ENCODE measurements around the gene IL4R.

The IL4R gene

DNA sequence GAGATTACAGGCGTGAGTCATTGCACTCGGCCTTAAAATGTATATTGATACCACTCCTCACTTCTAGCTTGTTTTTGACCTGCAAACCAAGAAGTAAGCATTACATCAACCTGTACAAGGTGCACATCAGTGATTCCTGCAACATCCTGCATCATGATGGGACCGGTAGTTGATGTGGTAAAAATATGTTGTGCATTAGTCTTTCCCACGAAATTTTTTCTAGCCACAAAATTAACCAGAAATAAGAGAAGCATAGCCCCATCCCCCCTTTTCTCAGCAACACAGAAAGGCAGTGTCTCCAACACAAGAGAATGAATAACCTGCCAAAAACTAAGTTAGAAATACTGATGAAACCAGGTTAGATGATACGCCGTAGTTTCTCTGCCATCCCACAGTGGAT lies 24.1 kb upstream of the IL4R start:
- Histone ChIP-seq H3K27ac (ENCODE audit: low read depth, low read length) (no peak overlapping the region), H3K79me2 (ENCODE audit: control insufficient read depth, insufficient read depth, low read length, unreplicated experiment) (no peaks in the 10 kb centered on the region), H2AFZ (ENCODE audit: low read length, unreplicated experiment) (no peak overlapping the region), H3K4me1 (ENCODE audit: control insufficient read depth, insufficient read depth, low read length, unreplicated experiment) (peaks cover 13% of the 10 kb centered on the region), H3K4me3 (ENCODE audit: low read depth, low read length) (no peak overlapping the region), H3K36me3 (ENCODE audit: insufficient read depth, low read length) (no peaks in the 10 kb centered on the region), H3K27me3 (ENCODE audit: insufficient read depth, low read length) (no peaks in the 10 kb centered on the region)

DNA sequence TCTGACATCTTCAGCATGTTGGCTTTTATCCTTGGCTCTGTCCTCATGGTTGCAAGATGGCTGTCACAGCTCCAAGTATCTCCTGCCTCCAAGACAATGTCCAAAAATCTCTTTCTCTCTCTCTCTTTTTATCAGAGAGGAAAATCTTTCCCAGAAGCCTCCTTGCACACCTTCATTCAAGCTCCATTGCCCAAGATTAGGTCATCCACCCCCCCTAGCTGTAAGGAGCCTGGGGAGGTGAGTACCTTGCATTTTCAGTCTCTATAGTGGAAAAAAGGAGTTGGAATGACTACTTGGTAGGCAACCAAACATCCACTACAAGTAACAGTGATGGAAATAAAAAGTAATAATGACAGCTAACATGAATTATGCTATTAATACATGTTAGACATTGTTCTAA lies 23.2 kb upstream of the IL4R start:
- Histone ChIP-seq H3K36me3 (ENCODE audit: insufficient read depth, low read length) (no peaks in the 10 kb centered on the region), H3K79me2 (ENCODE audit: control insufficient read depth, insufficient read depth, low read length, unreplicated experiment) (no peaks in the 10 kb centered on the region), H3K27me3 (ENCODE audit: insufficient read depth, low read length) (no peaks in the 10 kb centered on the region), H3K27ac (ENCODE audit: low read depth, low read length) (no peak overlapping the region), H3K4me3 (ENCODE audit: low read depth, low read length) (no peak overlapping the region), H3K4me1 (ENCODE audit: control insufficient read depth, insufficient read depth, low read length, unreplicated experiment) (peaks cover 13% of the 10 kb centered on the region), H2AFZ (ENCODE audit: low read length, unreplicated experiment) (no peak overlapping the region)

DNA sequence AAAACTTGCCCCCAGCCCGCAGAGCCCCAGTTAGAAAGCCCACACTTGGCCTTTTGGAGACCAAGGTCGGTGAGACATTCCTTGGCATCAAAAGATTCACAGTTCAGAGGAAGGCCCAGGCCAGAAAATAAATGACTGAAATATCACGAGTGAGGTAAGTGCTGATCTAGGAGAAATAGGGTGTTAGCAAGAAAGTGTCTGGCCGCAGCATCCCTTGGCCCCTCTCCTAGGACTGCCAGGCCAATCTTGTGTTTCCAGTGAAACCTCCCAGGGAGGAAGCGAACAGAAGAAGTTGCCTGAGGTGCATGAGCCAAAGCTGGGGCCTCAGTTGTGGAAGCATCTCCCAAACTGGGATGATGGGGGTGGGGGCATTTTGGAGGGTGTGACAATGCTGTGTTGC lies 22.7 kb upstream of the IL4R start:
- Histone ChIP-seq H3K4me1 (ENCODE audit: control insufficient read depth, insufficient read depth, low read length, unreplicated experiment) (peaks cover 10% of the 10 kb centered on the region), H2AFZ (ENCODE audit: low read length, unreplicated experiment) (no peak overlapping the region), H3K27me3 (ENCODE audit: insufficient read depth, low read length) (no peaks in the 10 kb centered on the region), H3K4me3 (ENCODE audit: low read depth, low read length) (no peak overlapping the region), H3K36me3 (ENCODE audit: insufficient read depth, low read length) (no peaks in the 10 kb centered on the region), H3K79me2 (ENCODE audit: control insufficient read depth, insufficient read depth, low read length, unreplicated experiment) (no peaks in the 10 kb centered on the region), H3K27ac (ENCODE audit: low read depth, low read length) (no peak overlapping the region)

DNA sequence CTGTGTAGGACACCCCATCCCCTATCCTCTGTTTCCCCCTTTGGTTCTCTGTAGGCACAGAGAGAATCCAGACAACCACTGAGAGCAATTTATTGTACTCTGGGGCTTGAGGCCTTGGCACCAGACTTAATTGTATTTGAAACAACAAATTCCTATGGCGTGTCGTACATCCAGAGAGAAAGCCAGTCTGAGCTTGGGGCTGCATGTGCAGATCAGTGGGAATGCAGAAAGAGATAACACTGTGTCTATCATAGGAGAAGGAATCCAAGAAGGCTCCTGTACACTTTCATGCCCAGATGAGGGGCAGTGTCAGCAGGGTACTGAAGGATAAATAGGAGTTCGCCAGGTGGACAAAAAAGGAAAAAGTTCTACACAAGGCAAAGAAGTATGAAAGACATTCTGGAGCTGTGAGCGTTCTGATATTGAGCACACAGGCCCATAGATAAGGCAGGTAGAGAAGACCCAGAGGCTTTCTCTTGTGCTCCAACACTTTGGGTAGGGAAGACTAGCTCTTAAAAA lies 22.0 kb upstream of the IL4R start:
- H3K27ac ChIP-seq (ENCODE audit: low read depth, low read length): no peak overlapping the region
- no peaks in the 10 kb centered on the region for H3K36me3 ChIP-seq (ENCODE audit: insufficient read depth, low read length)
- H3K4me1 ChIP-seq (ENCODE audit: control insufficient read depth, insufficient read depth, low read length, unreplicated experiment): peaks cover 4% of the 10 kb centered on the region
- no peaks in the 10 kb centered on the region for H3K27me3 ChIP-seq (ENCODE audit: insufficient read depth, low read length)
- no peaks in the 10 kb centered on the region for H3K79me2 ChIP-seq (ENCODE audit: control insufficient read depth, insufficient read depth, low read length, unreplicated experiment)
- H3K4me3 ChIP-seq (ENCODE audit: low read depth, low read length): no peak overlapping the region
- no peak overlapping the region for H2AFZ ChIP-seq (ENCODE audit: low read length, unreplicated experiment)

DNA sequence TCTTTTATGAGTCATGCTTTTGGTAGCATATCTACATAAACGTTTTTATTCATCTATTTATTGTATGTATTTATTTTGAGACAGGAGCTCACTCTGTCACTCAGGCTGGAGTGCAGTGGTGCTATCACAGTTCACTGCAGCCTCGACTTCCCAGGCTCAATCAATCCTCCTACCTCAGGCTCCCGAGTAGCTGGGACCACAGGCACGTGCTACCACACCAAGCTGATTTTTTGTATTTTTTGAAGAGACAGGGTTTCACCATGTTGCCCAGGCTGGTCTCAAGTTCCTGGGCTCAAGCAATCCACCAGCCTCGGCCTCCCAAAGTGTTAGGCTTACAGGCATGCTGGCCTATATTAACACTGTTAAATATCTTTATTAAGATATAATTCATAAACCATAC lies 20.4 kb upstream of the IL4R start:
- Histone ChIP-seq H3K27ac (ENCODE audit: low read depth, low read length) (no peak overlapping the region), H2AFZ (ENCODE audit: low read length, unreplicated experiment) (no peak overlapping the region)

DNA sequence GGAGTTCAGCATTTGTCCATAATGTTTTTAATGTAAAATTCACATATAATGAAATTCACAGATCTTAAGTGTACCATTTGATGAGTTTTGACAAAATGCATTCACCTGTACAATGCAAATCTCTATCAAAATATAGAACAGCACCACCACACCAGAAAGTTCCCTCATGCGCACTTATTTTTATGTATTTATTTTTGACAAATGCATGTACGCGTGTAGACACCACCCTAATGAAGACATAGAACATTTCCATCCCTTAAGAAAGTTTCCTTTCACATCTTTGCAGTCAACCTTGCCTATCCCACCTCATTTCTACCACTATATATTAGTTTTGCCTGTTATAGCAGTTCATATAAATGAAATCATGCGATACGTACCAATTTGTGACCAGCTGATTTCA lies 15.6 kb upstream of the IL4R start:
- H3K4me1 ChIP-seq (ENCODE audit: control insufficient read depth, insufficient read depth, low read length, unreplicated experiment): peaks cover 3% of the 10 kb centered on the region
- H2AFZ ChIP-seq (ENCODE audit: low read length, unreplicated experiment): no peak overlapping the region

More for the DNA sequence above, 20.4 kb upstream of the IL4R start:
- Histone ChIP-seq H3K36me3 (ENCODE audit: insufficient read depth, low read length) (no peaks in the 10 kb centered on the region), H3K4me3 (ENCODE audit: low read depth, low read length) (no peak overlapping the region), H3K27me3 (ENCODE audit: insufficient read depth, low read length) (no peaks in the 10 kb centered on the region), H3K79me2 (ENCODE audit: control insufficient read depth, insufficient read depth, low read length, unreplicated experiment) (no peaks in the 10 kb centered on the region), H3K4me1 (ENCODE audit: control insufficient read depth, insufficient read depth, low read length, unreplicated experiment) (no peaks in the 10 kb centered on the region)

DNA sequence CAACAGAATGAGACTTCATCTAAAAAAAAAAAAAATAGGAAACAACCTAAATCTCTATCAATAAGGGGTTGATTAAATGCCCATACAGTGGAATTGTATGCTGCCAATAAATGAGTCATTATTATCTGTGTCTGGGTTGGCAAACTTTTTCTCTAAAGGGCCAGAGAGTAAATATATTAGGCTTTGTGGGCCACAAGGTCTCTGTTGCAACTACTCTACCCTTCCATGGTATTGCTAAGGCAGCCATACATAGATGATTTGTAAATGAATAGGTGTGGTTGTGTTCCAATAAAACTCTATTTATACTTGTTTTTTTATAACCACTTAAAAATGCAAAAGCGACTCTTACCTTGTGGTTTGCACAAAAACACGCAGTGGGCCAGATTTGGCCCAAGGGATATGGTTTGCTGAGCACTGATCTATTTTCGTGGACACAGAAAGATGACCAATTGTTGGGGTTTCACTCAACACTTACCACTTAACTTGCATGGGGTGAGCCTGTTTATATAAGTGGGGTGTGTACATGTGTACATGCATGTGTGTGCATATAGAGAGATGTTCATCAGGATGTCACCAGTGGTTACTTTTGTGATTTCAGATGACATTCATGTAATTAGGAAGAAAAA lies 12.4 kb upstream of the IL4R start:
- no peaks in the 10 kb centered on the region for H3K79me2 ChIP-seq (ENCODE audit: control insufficient read depth, insufficient read depth, low read length, unreplicated experiment)
- H3K27ac ChIP-seq (ENCODE audit: low read depth, low read length): no peak overlapping the region
- H3K36me3 ChIP-seq (ENCODE audit: insufficient read depth, low read length): no peaks in the 10 kb centered on the region
- H3K4me3 ChIP-seq (ENCODE audit: low read depth, low read length): no peak overlapping the region
- H2AFZ ChIP-seq (ENCODE audit: low read length, unreplicated experiment): no peak overlapping the region
- peaks cover 8% of the 10 kb centered on the region for H3K4me1 ChIP-seq (ENCODE audit: control insufficient read depth, insufficient read depth, low read length, unreplicated experiment)
- H3K27me3 ChIP-seq (ENCODE audit: insufficient read depth, low read length): no peaks in the 10 kb centered on the region

More for the DNA sequence above, 15.6 kb upstream of the IL4R start:
- Histone ChIP-seq H3K79me2 (ENCODE audit: control insufficient read depth, insufficient read depth, low read length, unreplicated experiment) (no peaks in the 10 kb centered on the region), H3K36me3 (ENCODE audit: insufficient read depth, low read length) (no peaks in the 10 kb centered on the region), H3K27ac (ENCODE audit: low read depth, low read length) (no peak overlapping the region), H3K27me3 (ENCODE audit: insufficient read depth, low read length) (no peaks in the 10 kb centered on the region), H3K4me3 (ENCODE audit: low read depth, low read length) (no peak overlapping the region)

DNA sequence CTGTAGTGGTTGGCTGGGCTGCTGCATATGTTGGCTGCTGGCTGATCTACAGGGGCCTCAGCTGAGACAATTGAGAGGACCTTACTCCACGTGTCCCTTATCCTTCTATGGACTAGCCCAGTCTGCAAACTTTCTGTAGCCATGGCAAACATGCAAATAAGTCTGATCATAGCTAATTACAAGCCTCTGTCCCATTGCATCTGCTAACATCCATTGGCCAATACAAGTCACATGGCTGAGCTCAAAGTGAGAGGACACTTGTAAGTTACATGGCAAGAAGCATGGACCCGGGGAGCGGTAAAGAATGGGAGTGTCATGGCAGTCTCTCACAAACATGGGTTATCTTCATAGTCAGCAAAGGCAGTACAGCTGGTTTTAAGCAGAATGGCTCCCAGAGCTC lies 11.6 kb upstream of the IL4R start:
- no peaks in the 10 kb centered on the region for H3K27me3 ChIP-seq (ENCODE audit: insufficient read depth, low read length)
- H3K4me1 ChIP-seq (ENCODE audit: control insufficient read depth, insufficient read depth, low read length, unreplicated experiment): peaks cover 8% of the 10 kb centered on the region
- no peaks in the 10 kb centered on the region for H3K79me2 ChIP-seq (ENCODE audit: control insufficient read depth, insufficient read depth, low read length, unreplicated experiment)
- no peak overlapping the region for H3K27ac ChIP-seq (ENCODE audit: low read depth, low read length)
- no peak overlapping the region for H3K4me3 ChIP-seq (ENCODE audit: low read depth, low read length)
- H2AFZ ChIP-seq (ENCODE audit: low read length, unreplicated experiment): no peak overlapping the region
- H3K36me3 ChIP-seq (ENCODE audit: insufficient read depth, low read length): no peaks in the 10 kb centered on the region

DNA sequence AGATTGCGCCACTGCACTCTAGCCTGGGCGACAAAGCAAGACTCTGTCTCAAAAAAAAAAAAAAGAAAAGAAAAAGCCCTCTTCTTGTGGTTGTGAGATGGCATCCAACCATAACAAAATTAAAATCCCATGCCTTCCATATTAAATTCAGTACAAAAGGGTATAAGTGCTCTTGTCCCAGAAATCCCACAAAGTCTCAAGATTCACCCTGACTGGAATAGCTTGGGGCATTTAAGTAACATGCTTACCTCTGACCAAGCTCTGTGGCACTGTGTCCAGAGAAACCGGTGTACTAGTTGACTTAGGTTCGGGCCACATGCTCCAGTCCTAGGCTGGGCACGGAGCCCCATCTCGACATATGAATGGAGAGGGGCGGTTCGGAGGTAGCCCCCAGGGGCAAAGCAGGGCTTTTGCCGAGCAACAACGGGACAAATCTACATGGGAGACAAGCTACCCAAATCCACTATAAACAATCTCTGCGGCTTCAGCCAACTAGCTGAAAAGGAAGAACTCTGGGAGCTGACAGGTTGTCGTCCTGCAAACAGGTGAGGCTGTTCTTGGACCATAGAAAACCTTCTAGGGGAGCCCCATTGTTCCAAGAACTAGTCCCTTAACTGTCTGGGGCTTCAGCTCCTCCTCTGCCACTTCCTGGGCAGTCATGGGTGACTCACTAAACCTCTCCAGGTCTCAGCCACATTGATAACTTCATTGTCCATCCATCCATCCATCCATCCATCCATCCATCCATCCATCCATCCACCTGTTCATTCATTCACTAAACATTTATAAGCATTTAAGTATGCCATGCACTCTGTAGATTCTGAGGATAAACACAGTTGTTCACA lies 10.3 kb upstream of the IL4R start:
- H3K27me3 ChIP-seq (ENCODE audit: insufficient read depth, low read length): no peaks in the 10 kb centered on the region
- no peak overlapping the region for H3K27ac ChIP-seq (ENCODE audit: low read depth, low read length)
- no peak overlapping the region for H3K4me3 ChIP-seq (ENCODE audit: low read depth, low read length)
- peaks cover 8% of the 10 kb centered on the region for H3K4me1 ChIP-seq (ENCODE audit: control insufficient read depth, insufficient read depth, low read length, unreplicated experiment)
- H2AFZ ChIP-seq (ENCODE audit: low read length, unreplicated experiment): no peak overlapping the region
- H3K36me3 ChIP-seq (ENCODE audit: insufficient read depth, low read length): no peaks in the 10 kb centered on the region
- no peaks in the 10 kb centered on the region for H3K79me2 ChIP-seq (ENCODE audit: control insufficient read depth, insufficient read depth, low read length, unreplicated experiment)

DNA sequence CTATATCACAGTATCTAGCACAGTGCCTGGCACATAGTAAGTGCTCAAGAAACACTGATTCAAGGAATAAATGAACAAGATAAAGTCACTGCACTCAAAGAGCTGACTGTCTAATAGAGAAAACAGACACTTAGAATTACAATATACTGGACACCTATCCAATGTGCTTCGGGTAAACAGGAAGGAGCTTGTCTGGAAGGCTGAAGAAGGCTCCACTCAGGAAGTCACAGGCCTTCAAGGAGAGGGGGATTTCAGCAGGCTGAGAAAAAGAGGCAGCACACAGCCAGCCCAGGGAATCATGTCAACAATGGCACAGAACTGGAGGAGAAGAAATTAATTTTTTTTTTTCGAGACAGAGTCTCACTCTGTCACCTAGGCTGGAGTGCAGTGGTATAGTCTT lies 9.7 kb upstream of the IL4R start:
- Histone ChIP-seq H3K4me1 (ENCODE audit: control insufficient read depth, insufficient read depth, low read length, unreplicated experiment) (peaks cover 8% of the 10 kb centered on the region), H3K79me2 (ENCODE audit: control insufficient read depth, insufficient read depth, low read length, unreplicated experiment) (no peaks in the 10 kb centered on the region), H3K27me3 (ENCODE audit: insufficient read depth, low read length) (no peaks in the 10 kb centered on the region), H3K36me3 (ENCODE audit: insufficient read depth, low read length) (no peaks in the 10 kb centered on the region), H2AFZ (ENCODE audit: low read length, unreplicated experiment) (no peak overlapping the region), H3K27ac (ENCODE audit: low read depth, low read length) (no peak overlapping the region), H3K4me3 (ENCODE audit: low read depth, low read length) (no peak overlapping the region)
